ENCODE results near the gene RASAL2. TPM values are rescaled to one million over a fixed set of nuclear protein-coding genes. Genes with fewer than 3 reads are reported as not detected.

Gene RASAL2
- total and polyA plus RNA-seq, 10 donors = 0.42 to 24.4 (median 14.6) TPM

- no peak overlapping the region for H3K4me3 ChIP-seq
- no peak for TF ChIP-seq POLR2A (IDR thresholded peaks at IDR 0.05)
- no peak for TF ChIP-seq CTCF (IDR thresholded peaks at IDR 0.05 in 8 of 11, conservative IDR thresholded peaks at IDR 0.05 in 3 of 11)
- TF ChIP-seq POLR2AphosphoS5 (IDR thresholded peaks at IDR 0.05) = no peak
- H3K4me1 ChIP-seq = peaks cover 0 to 2% (median under 1%) of the 10 kb centered on the region in 6 donors
- H3K27ac ChIP-seq = no peak overlapping the region
- peaks cover 0 to 8% (median 0%) of the 10 kb centered on the region in 7 donors for H3K27me3 ChIP-seq (replicated peaks in 1 of 7)
- intact Hi-C loops (cut with DNase I; ENCODE audit: low total_unique reads) = no loop called here
- DNase-seq = no peak
- no peaks in the 10 kb centered on the region for H3K9me3 ChIP-seq
- 90 to 94% (median 91%) methylated on average over 11 of the region's 11 CpGs for WGBS, 5 donors
- no peaks in the 10 kb centered on the region for H3K36me3 ChIP-seq
Measured at GRCh38 chr1:178492341-178492740, 398.4 kb downstream of the RASAL2 start.

GRCh38 chr1:178493301-178493741, 399.4 kb downstream of the RASAL2 start:
- no peak for TF ChIP-seq POLR2AphosphoS5 (IDR thresholded peaks at IDR 0.05)
- no peak for TF ChIP-seq CTCF (IDR thresholded peaks at IDR 0.05 in 8 of 11, conservative IDR thresholded peaks at IDR 0.05 in 3 of 11)
- TF ChIP-seq POLR2A (IDR thresholded peaks at IDR 0.05) = no peak
- intact Hi-C loops (cut with DNase I; ENCODE audit: low total_unique reads) = no loop called here
- H3K9me3 ChIP-seq = no peaks in the 10 kb centered on the region
- H3K27ac ChIP-seq = no peak overlapping the region
- no peaks in the 10 kb centered on the region for H3K4me1 ChIP-seq
- 88 to 93% (median 91%) methylated on average over 14 to 16 of the region's 16 CpGs for WGBS, 5 donors
- no peaks in the 10 kb centered on the region for H3K36me3 ChIP-seq
- peaks cover 0 to under 1% (median 0%) of the 10 kb centered on the region in 7 donors for H3K27me3 ChIP-seq (replicated peaks in 1 of 7)
- no peak for DNase-seq
- no peak overlapping the region for H3K4me3 ChIP-seq

- Histone ChIP-seq H3K4me3 (no peak overlapping the region), H3K36me3 (no peaks in the 10 kb centered on the region), H3K27ac (no peak overlapping the region), H3K9me3 (no peaks in the 10 kb centered on the region), H3K27me3 (replicated peaks in 1 of 7) (no peaks in the 10 kb centered on the region), H3K4me1 (no peaks in the 10 kb centered on the region)
- no peak for DNase-seq
- intact Hi-C loops (cut with DNase I; ENCODE audit: low total_unique reads) = no loop called here
- WGBS, 5 donors = 89 to 96% (median 93%) methylated on average over 13 of the region's 13 CpGs
- TF ChIP-seq CTCF (IDR thresholded peaks at IDR 0.05 in 8 of 11, conservative IDR thresholded peaks at IDR 0.05 in 3 of 11) (no peak), POLR2AphosphoS5 (IDR thresholded peaks at IDR 0.05) (no peak), POLR2A (IDR thresholded peaks at IDR 0.05) (no peak)
Measured at GRCh38 chr1:178494569-178494971, 400.7 kb downstream of the RASAL2 start.

- Histone ChIP-seq H3K27me3 (replicated peaks in 1 of 7) (no peaks in the 10 kb centered on the region), H3K9me3 (no peaks in the 10 kb centered on the region), H3K4me3 (no peak overlapping the region), H3K27ac (no peak overlapping the region), H3K4me1 (peaks cover 0 to 4% (median 0%) of the 10 kb centered on the region in 6 donors), H3K36me3 (no peaks in the 10 kb centered on the region)
- DNase-seq = no peak
- intact Hi-C loops (cut with DNase I; ENCODE audit: low total_unique reads) = no loop called here
- TF ChIP-seq POLR2AphosphoS5 (IDR thresholded peaks at IDR 0.05) (no peak), POLR2A (IDR thresholded peaks at IDR 0.05) (no peak), CTCF (IDR thresholded peaks at IDR 0.05 in 8 of 11, conservative IDR thresholded peaks at IDR 0.05 in 3 of 11) (no peak)
- WGBS, 5 donors = 90 to 100% (median 100%) methylated on average over 1 of the region's 1 CpG
Measured at GRCh38 chr1:178495158-178495557, 401.3 kb downstream of the RASAL2 start.

Measured in spleen (tissue), 11 donors.